ENCODE data around the gene IL17RE. TPM values are rescaled to one million over a fixed set of nuclear protein-coding genes. Genes with fewer than 3 reads are reported as not detected.

Gene IL17RE
- total RNA-seq, 1 experiment from 2014 or later, result 30.6 TPM

- peaks cover 18% of the 10 kb centered on the region for H3K4me1 Mint-ChIP-seq (ENCODE audit: low read depth, unreplicated experiment)
- intact Hi-C loops (cut with micrococcal nuclease; ENCODE audit: unreplicated experiment), result no loop called here
- CTCF ChIA-PET, result no interaction called here
- H3K27ac Mint-ChIP-seq (ENCODE audit: unreplicated experiment), result no peak overlapping the region
- no peak overlapping the region for H3K4me3 Mint-ChIP-seq (ENCODE audit: low read depth, unreplicated experiment)
- H3K9me3 Mint-ChIP-seq (ENCODE audit: low read depth, unreplicated experiment), result no peaks in the 10 kb centered on the region
- no TSS peak for BruUV-seq (replicated peaks)
- no peaks in the 10 kb centered on the region for H3K27me3 Mint-ChIP-seq (ENCODE audit: unreplicated experiment)
- peaks cover 31% of the 10 kb centered on the region for H3K36me3 Mint-ChIP-seq (ENCODE audit: insufficient read depth, unreplicated experiment)
- no peak for TF ChIP-seq CTCF (IDR thresholded peaks at IDR 0.05; ENCODE audit: unreplicated experiment)
- DNase-seq, result no peak
These were observed 11.4 kb downstream of the IL17RE start for GRCh38 chr3:9914011-9914410.

GRCh38 chr3:9914559-9915253 lies 12.1 kb downstream of the IL17RE start:
- Mint-ChIP-seq H3K4me3 (ENCODE audit: low read depth, unreplicated experiment) (no peak overlapping the region), H3K4me1 (ENCODE audit: low read depth, unreplicated experiment) (peaks cover 12% of the 10 kb centered on the region), H3K36me3 (ENCODE audit: insufficient read depth, unreplicated experiment) (peaks cover 29% of the 10 kb centered on the region), H3K27me3 (ENCODE audit: unreplicated experiment) (no peaks in the 10 kb centered on the region), H3K9me3 (ENCODE audit: low read depth, unreplicated experiment) (no peaks in the 10 kb centered on the region), H3K27ac (ENCODE audit: unreplicated experiment) (no peak overlapping the region)
- intact Hi-C loops (cut with micrococcal nuclease; ENCODE audit: unreplicated experiment), result no loop called here
- TF ChIP-seq CTCF (IDR thresholded peaks at IDR 0.05; ENCODE audit: unreplicated experiment), result no peak
- CTCF ChIA-PET, result no interaction called here
- no peak for DNase-seq
- no TSS peak for BruUV-seq (replicated peaks)

- Mint-ChIP-seq H3K27ac (ENCODE audit: unreplicated experiment) (no peak overlapping the region), H3K4me3 (ENCODE audit: low read depth, unreplicated experiment) (no peak overlapping the region), H3K9me3 (ENCODE audit: low read depth, unreplicated experiment) (no peaks in the 10 kb centered on the region), H3K36me3 (ENCODE audit: insufficient read depth, unreplicated experiment) (peaks cover 22% of the 10 kb centered on the region), H3K27me3 (ENCODE audit: unreplicated experiment) (no peaks in the 10 kb centered on the region), H3K4me1 (ENCODE audit: low read depth, unreplicated experiment) (peaks cover 9% of the 10 kb centered on the region)
- no peak for DNase-seq
- no TSS peak for BruUV-seq (replicated peaks)
- intact Hi-C loops (cut with micrococcal nuclease; ENCODE audit: unreplicated experiment), result no loop called here
- CTCF ChIA-PET, result no interaction called here
- no peak for TF ChIP-seq CTCF (IDR thresholded peaks at IDR 0.05; ENCODE audit: unreplicated experiment)
These were observed 12.8 kb downstream of the IL17RE start for GRCh38 chr3:9915254-9916141.

- CTCF ChIA-PET, result interaction anchor here (0.7 to 1.7 kb wide), 6 partner anchors 9 to 225 kb away, joined by 3 to 5 read pairs (median 3); partner anchors contain the start of gene VHL
- peak overlapping the region; percentile 69 for H3K4me3 Mint-ChIP-seq (ENCODE audit: low read depth, unreplicated experiment)
- H3K4me1 Mint-ChIP-seq (ENCODE audit: low read depth, unreplicated experiment), result peaks cover 9% of the 10 kb centered on the region
- H3K27me3 Mint-ChIP-seq (ENCODE audit: unreplicated experiment), result no peaks in the 10 kb centered on the region
- H3K27ac Mint-ChIP-seq (ENCODE audit: unreplicated experiment), result no peak overlapping the region
- no peaks in the 10 kb centered on the region for H3K9me3 Mint-ChIP-seq (ENCODE audit: low read depth, unreplicated experiment)
- no peak for TF ChIP-seq CTCF (IDR thresholded peaks at IDR 0.05; ENCODE audit: unreplicated experiment)
- no peak for DNase-seq
- H3K36me3 Mint-ChIP-seq (ENCODE audit: insufficient read depth, unreplicated experiment), result peaks cover 20% of the 10 kb centered on the region
- intact Hi-C loops (cut with micrococcal nuclease; ENCODE audit: unreplicated experiment), result no loop called here
- no TSS peak for BruUV-seq (replicated peaks)
These were observed 13.7 kb downstream of the IL17RE start for GRCh38 chr3:9916346-9916733.

All from Calu3 (cell line).